Panc1 (cell line): ENCODE measurements around the gene ABHD2. TPM values are rescaled to one million over a fixed set of nuclear protein-coding genes. Genes with fewer than 3 reads are reported as not detected.

ENCODE experiments used
- ATAC-seq: fragments of 200-7000 bp; cut with Tn5 transposase; 2 replicates; pipeline ENCODE4 v1.9.1; 2020; ENCODE audit warnings: mild to moderate bottlenecking, moderate library complexity
- BruUV-seq: library from RNA; stranded (reverse); fragments of 400-500 nt; replicated peaks from 2 replicates; lab custom pipeline; 2021; lab: Mats Ljungman, UMichigan
- CTCF ChIA-PET: fragments of 300-600 bp; sonication (Branson Sonifier 250); formaldehyde crosslinking; loops from one replicate; lab custom pipeline; 2022; ENCODE audit warnings: antibody characterized with exemption; lab: Charles Lee
- POLR2A ChIA-PET: fragments of 300-600 bp; sonication (Branson Sonifier 250); formaldehyde crosslinking; loops from one replicate; lab custom pipeline; 2022; ENCODE audit warnings: antibody characterized with exemption; lab: Charles Lee
- DNase-seq: peaks from one replicate; pipeline ENCODE4 v3.0.0-alpha.2; 2010; ENCODE audit warnings: low read depth, low spot score
- H3K27ac ChIP-seq: 2 replicates; pipeline ENCODE4 v1.5.1; 2011; ENCODE audit warnings: mild to moderate bottlenecking, low read length, inconsistent platforms
- H3K27me3 ChIP-seq: fragments of 200-500 bp; sonication (Bioruptor generic); 2 replicates; pipeline ENCODE4 v1.6.0; 2014; ENCODE audit warnings: low read length, inconsistent platforms; ENCODE audit not compliant: control insufficient read depth, insufficient read depth
- H3K36me3 ChIP-seq: fragments of 200-500 bp; sonication (Bioruptor generic); 2 replicates; pipeline ENCODE4 v1.5.1; 2014; ENCODE audit warnings: inconsistent platforms, mild to moderate bottlenecking, low read length, moderate library complexity; ENCODE audit not compliant: control insufficient read depth, insufficient read depth
- H3K4me1 ChIP-seq: 2 replicates; pipeline ENCODE4 v1.5.1; 2011; ENCODE audit warnings: inconsistent platforms, mild to moderate bottlenecking, low read length, moderate library complexity; ENCODE audit not compliant: control insufficient read depth, insufficient read depth
- H3K4me3 ChIP-seq, 2 experiments: 2 replicates each; pipeline ENCODE4 v1.5.1; 2011 to 2012; ENCODE audit warnings: low read depth in 2 of 2, low read length in 2 of 2, mild to moderate bottlenecking in 2 of 2, inconsistent platforms in 1 of 2, moderate library complexity in 1 of 2
- H3K9me3 ChIP-seq: fragments of 200-500 bp; sonication (Bioruptor generic); 2 replicates; pipeline ENCODE4 v1.5.1; 2014; ENCODE audit warnings: low read depth, mild to moderate bottlenecking, inconsistent platforms, low read length, moderate library complexity; ENCODE audit not compliant: control insufficient read depth, insufficient read depth
- CTCF ChIP-seq: fragments of 450-650 bp; IDR thresholded peaks from 2 replicates; pipeline ENCODE4 v1.5.1; 2017; ENCODE audit warnings: mild to moderate bottlenecking
- POLR2AphosphoS5 ChIP-seq: IDR thresholded peaks from 2 replicates; pipeline ENCODE4 v1.6.1; 2012; ENCODE audit warnings: mild to moderate bottlenecking, low read depth, low read length, moderate library complexity
- REST ChIP-seq, 2 experiments: IDR thresholded peaks; 2 replicates each; pipeline ENCODE4 v1.6.1; 2011 to 2012; ENCODE audit warnings: low read depth in 2 of 2, control low read depth in 1 of 2, low read length in 1 of 2, mild to moderate bottlenecking in 1 of 2, moderate library complexity in 1 of 2; ENCODE audit not compliant: insufficient read depth in 1 of 2
- SIN3A ChIP-seq: IDR thresholded peaks from 2 replicates; pipeline ENCODE4 v1.6.1; 2012; ENCODE audit warnings: low read depth, mild to moderate bottlenecking, low read length, moderate library complexity, borderline replicate concordance; ENCODE audit not compliant: insufficient read depth
- TCF7L2 ChIP-seq: IDR thresholded peaks from 2 replicates; pipeline ENCODE4 v1.6.1; 2011; ENCODE audit warnings: mild to moderate bottlenecking, low read depth, low read length, inconsistent platforms
- in situ Hi-C: cut with HindIII; loops from 2 replicates; pipeline ENCODE4 v1.10.0; 2016; ENCODE audit warnings: low sequenced_read_pairs, low pct_unique_long_range_greater_than_20kb
- intact Hi-C: fragments of 100-400 bp; cut with micrococcal nuclease; formaldehyde crosslinking; loops from one replicate; pipeline ENCODE4 v1.10.0; 2022; ENCODE audit not compliant: unreplicated experiment
- total RNA-seq: library from RNA; stranded (reverse); gene quantifications from one replicate; pipeline ENCODE4 v1.2.1, GENCODE V29; 2021; ENCODE audit not compliant: unreplicated experiment

The ABHD2 gene
- total RNA-seq, 1 experiment from 2014 or later: 95.0 TPM

- no TSS peak for BruUV-seq
- in situ Hi-C loops: no loop called here
- Histone ChIP-seq H3K27ac (no peak overlapping the region), H3K9me3 (no peaks in the 10 kb centered on the region), H3K4me3 (no peak overlapping the region), H3K36me3 (no peaks in the 10 kb centered on the region), H3K4me1 (peaks cover 5% of the 10 kb centered on the region; the same call in 1 of the 2 replicates), H3K27me3 (no peaks in the 10 kb centered on the region)
- DNase-seq (no peak), ATAC-seq (no peak)
- intact Hi-C loops: no loop called here
- ChIA-PET POLR2A (no interaction called here), CTCF (no interaction called here)
- TF ChIP-seq SIN3A: no peak
- TF ChIP-seq CTCF: no peak
- no peak for TF ChIP-seq REST (IDR thresholded peaks at IDR 0.05; ENCODE audit: insufficient read depth in 1 of 2, low read depth in 2 of 2, low read length in 1 of 2)
- TF ChIP-seq TCF7L2: no peak
- TF ChIP-seq POLR2AphosphoS5: no peak
Measured at GRCh38 chr15:89208256-89208655, 120.0 kb downstream of the ABHD2 start.

GRCh38 chr15:89209057-89209456, 120.8 kb downstream of the ABHD2 start:
- Histone ChIP-seq H3K4me3 (no peak overlapping the region), H3K4me1 (peaks cover 5% of the 10 kb centered on the region; the same call in 1 of the 2 replicates), H3K27me3 (no peaks in the 10 kb centered on the region), H3K27ac (no peak overlapping the region), H3K36me3 (no peaks in the 10 kb centered on the region), H3K9me3 (no peaks in the 10 kb centered on the region)
- ATAC-seq (no peak), DNase-seq (no peak)
- ChIA-PET CTCF (interaction anchor here (0.6 kb wide), 2 partner anchors 21 to 38 kb away, joined by 3 to 5 read pairs; no protein-coding TSS in a partner anchor), POLR2A (interaction anchor here (0.6 kb wide), 2 partner anchors 33 to 149 kb away, joined by 3 to 8 read pairs; no protein-coding TSS in a partner anchor)
- intact Hi-C loops (no loop called here), in situ Hi-C loops (no loop called here)
- no peak for TF ChIP-seq SIN3A
- no peak for TF ChIP-seq REST (IDR thresholded peaks at IDR 0.05; ENCODE audit: insufficient read depth in 1 of 2, low read depth in 2 of 2, low read length in 1 of 2)
- TF ChIP-seq POLR2AphosphoS5: no peak
- no peak for TF ChIP-seq CTCF
- BruUV-seq: no TSS peak
